Measurements from ENCODE around the gene FXYD1.

GRCh38 chr19:35155441-35155840 lies 16.8 kb downstream of the FXYD1 start:
- no peak for TF ChIP-seq CTCF (IDR thresholded peaks at IDR 0.05)
- no peak for TF ChIP-seq POLR2AphosphoS5 (IDR thresholded peaks at IDR 0.05)
- TF ChIP-seq POLR2A (IDR thresholded peaks at IDR 0.05): no peak
